Measurements from ENCODE around the gene SPECC1L.

The SPECC1L gene

GRCh38 chr22:24407278-24407665 is 136.6 kb downstream of the SPECC1L start:
- H3K27ac ChIP-seq (replicated peaks) = no peak overlapping the region

GRCh38 chr22:24407884-24408283 is 137.3 kb downstream of the SPECC1L start:
- no peak overlapping the region for H3K4me3 ChIP-seq (replicated peaks; ENCODE audit: insufficient read depth, low read length)
- no peak for DNase-seq (ENCODE audit: low read depth in 1 of 2, low spot score in 1 of 2)
- H3K27me3 ChIP-seq (ENCODE audit: insufficient read depth, poor library complexity, severe bottlenecking) = no peaks in the 10 kb centered on the region
- H3K27ac ChIP-seq (replicated peaks) = no peak overlapping the region
- no peak for TF ChIP-seq SPI1 (IDR thresholded peaks at IDR 0.05; ENCODE audit: borderline replicate concordance, low read depth)
- TF ChIP-seq REST (IDR thresholded peaks at IDR 0.05; ENCODE audit: insufficient replicate concordance, low read depth) = no peak
- no peak for TF ChIP-seq GABPA (IDR thresholded peaks at IDR 0.05; ENCODE audit: low read depth)
- TF ChIP-seq, protein P1, sequence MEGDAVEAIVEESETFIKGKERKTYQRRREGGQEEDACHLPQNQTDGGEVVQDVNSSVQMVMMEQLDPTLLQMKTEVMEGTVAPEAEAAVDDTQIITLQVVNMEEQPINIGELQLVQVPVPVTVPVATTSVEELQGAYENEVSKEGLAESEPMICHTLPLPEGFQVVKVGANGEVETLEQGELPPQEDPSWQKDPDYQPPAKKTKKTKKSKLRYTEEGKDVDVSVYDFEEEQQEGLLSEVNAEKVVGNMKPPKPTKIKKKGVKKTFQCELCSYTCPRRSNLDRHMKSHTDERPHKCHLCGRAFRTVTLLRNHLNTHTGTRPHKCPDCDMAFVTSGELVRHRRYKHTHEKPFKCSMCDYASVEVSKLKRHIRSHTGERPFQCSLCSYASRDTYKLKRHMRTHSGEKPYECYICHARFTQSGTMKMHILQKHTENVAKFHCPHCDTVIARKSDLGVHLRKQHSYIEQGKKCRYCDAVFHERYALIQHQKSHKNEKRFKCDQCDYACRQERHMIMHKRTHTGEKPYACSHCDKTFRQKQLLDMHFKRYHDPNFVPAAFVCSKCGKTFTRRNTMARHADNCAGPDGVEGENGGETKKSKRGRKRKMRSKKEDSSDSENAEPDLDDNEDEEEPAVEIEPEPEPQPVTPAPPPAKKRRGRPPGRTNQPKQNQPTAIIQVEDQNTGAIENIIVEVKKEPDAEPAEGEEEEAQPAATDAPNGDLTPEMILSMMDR (IDR thresholded peaks at IDR 0.05; ENCODE audit: insufficient read depth, low read length) = no peak
- TF ChIP-seq POLR2AphosphoS5 (IDR thresholded peaks at IDR 0.05; ENCODE audit: low read depth) = no peak

More at GRCh38 chr22:24407278-24407665, 136.6 kb downstream of the SPECC1L start:
- Histone ChIP-seq H3K27me3 (ENCODE audit: insufficient read depth, poor library complexity, severe bottlenecking) (no peaks in the 10 kb centered on the region), H3K4me3 (replicated peaks; ENCODE audit: insufficient read depth, low read length) (no peak overlapping the region)
- TF ChIP-seq REST (IDR thresholded peaks at IDR 0.05; ENCODE audit: insufficient replicate concordance, low read depth) (no peak), POLR2AphosphoS5 (IDR thresholded peaks at IDR 0.05; ENCODE audit: low read depth) (no peak), GABPA (IDR thresholded peaks at IDR 0.05; ENCODE audit: low read depth) (no peak), SPI1 (IDR thresholded peaks at IDR 0.05; ENCODE audit: borderline replicate concordance, low read depth) (no peak)
- TF ChIP-seq, protein P1 (IDR thresholded peaks at IDR 0.05; ENCODE audit: insufficient read depth, low read length) = no peak
- no peak for DNase-seq (ENCODE audit: low read depth in 1 of 2, low spot score in 1 of 2)

- TF ChIP-seq REST (IDR thresholded peaks at IDR 0.05; ENCODE audit: insufficient replicate concordance, low read depth) = no peak
- no peak for TF ChIP-seq POLR2AphosphoS5 (IDR thresholded peaks at IDR 0.05; ENCODE audit: low read depth)
- H3K27ac ChIP-seq (replicated peaks) = no peak overlapping the region
- DNase-seq (ENCODE audit: low read depth in 1 of 2, low spot score in 1 of 2) = no peak
These were observed 138.0 kb downstream of the SPECC1L start for GRCh38 chr22:24408630-24409029.

GRCh38 chr22:24409707-24410106 is 139.1 kb downstream of the SPECC1L start:
- no peak overlapping the region for H3K4me3 ChIP-seq (replicated peaks; ENCODE audit: insufficient read depth, low read length)
- no peak for TF ChIP-seq REST (IDR thresholded peaks at IDR 0.05; ENCODE audit: insufficient replicate concordance, low read depth)
- TF ChIP-seq SPI1 (IDR thresholded peaks at IDR 0.05; ENCODE audit: borderline replicate concordance, low read depth) = no peak
- TF ChIP-seq, protein P1 (IDR thresholded peaks at IDR 0.05; ENCODE audit: insufficient read depth, low read length) = no peak
- TF ChIP-seq POLR2AphosphoS5 (IDR thresholded peaks at IDR 0.05; ENCODE audit: low read depth) = no peak
- no peak for TF ChIP-seq GABPA (IDR thresholded peaks at IDR 0.05; ENCODE audit: low read depth)
- H3K27ac ChIP-seq (replicated peaks) = no peak overlapping the region
- no peaks in the 10 kb centered on the region for H3K27me3 ChIP-seq (ENCODE audit: insufficient read depth, poor library complexity, severe bottlenecking)
- no peak for DNase-seq (ENCODE audit: low read depth in 1 of 2, low spot score in 1 of 2)

More at GRCh38 chr22:24408630-24409029, 138.0 kb downstream of the SPECC1L start:
- no peaks in the 10 kb centered on the region for H3K27me3 ChIP-seq (ENCODE audit: insufficient read depth, poor library complexity, severe bottlenecking)
- no peak overlapping the region for H3K4me3 ChIP-seq (replicated peaks; ENCODE audit: insufficient read depth, low read length)
